ENCODE data around the gene RUNX3.

DNA sequence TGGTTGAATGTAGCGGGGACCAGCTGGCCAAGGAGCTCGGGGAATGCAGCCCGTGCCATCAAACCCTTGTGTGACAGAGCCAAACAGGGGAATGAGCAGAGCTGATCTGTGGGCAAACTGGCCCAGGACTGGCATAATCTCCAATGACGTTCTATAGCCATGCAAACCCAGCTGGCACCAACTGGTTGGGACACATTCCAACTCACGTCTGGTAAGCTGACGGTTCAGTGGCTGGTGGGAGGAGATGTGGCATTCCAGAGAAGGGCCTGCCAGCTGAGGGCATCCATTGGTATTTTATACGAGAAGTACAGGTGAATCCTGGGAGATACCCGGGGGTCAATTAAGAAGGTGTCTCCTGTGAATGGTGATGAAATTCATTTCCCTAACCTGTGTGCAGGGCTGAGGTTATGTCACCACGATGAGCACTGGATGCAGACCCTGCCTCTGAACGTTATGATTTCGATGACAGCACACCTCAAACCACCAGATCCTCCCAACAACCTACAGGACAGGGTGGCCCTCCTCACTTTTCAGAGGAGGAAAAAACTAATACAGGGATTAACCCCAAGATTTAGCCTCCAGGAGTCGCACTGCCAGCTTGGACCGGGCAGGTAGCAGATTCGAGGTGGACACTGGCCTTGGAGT lies 39.0 kb upstream of the RUNX3 start:
- TF ChIP-seq, protein P1, sequence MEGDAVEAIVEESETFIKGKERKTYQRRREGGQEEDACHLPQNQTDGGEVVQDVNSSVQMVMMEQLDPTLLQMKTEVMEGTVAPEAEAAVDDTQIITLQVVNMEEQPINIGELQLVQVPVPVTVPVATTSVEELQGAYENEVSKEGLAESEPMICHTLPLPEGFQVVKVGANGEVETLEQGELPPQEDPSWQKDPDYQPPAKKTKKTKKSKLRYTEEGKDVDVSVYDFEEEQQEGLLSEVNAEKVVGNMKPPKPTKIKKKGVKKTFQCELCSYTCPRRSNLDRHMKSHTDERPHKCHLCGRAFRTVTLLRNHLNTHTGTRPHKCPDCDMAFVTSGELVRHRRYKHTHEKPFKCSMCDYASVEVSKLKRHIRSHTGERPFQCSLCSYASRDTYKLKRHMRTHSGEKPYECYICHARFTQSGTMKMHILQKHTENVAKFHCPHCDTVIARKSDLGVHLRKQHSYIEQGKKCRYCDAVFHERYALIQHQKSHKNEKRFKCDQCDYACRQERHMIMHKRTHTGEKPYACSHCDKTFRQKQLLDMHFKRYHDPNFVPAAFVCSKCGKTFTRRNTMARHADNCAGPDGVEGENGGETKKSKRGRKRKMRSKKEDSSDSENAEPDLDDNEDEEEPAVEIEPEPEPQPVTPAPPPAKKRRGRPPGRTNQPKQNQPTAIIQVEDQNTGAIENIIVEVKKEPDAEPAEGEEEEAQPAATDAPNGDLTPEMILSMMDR (IDR thresholded peaks at IDR 0.05): no peak
- no peak for TF ChIP-seq POLR2A (IDR thresholded peaks at IDR 0.05)

All from uterus (tissue), 2 donors.